Neural crest cell (in vitro differentiated cells): ENCODE measurements around the gene FAM171A1. TPM values are rescaled to one million over a fixed set of nuclear protein-coding genes. Genes with fewer than 3 reads are reported as not detected.

ENCODE experiments used
- total RNA-seq: library from RNA; stranded (reverse); gene quantifications from 2 replicates; pipeline ENCODE4 v1.2.1, GENCODE V29; 2021

The FAM171A1 gene
- total RNA-seq, 1 donor from 2014 or later, result 64.2 TPM

Other genes with a start within 250 kb of the FAM171A1 start
- 24.4 and 27.7 TPM in 2 replicates for gene NMT2, start 202.6 kb downstream of the FAM171A1 start, total RNA-seq